ENCODE measurements around the gene TFRC. TPM values are rescaled to one million over a fixed set of nuclear protein-coding genes. Genes with fewer than 3 reads are reported as not detected.
"Not testable (repeated sequence)": the region's sequence is repeated elsewhere in the genome, so short reads cannot be mapped to it uniquely, and the experiment has no call there.

Gene TFRC
- polyA plus RNA-seq, 4 donors, result 12.7 to 108 (median 50.4) TPM

DNA sequence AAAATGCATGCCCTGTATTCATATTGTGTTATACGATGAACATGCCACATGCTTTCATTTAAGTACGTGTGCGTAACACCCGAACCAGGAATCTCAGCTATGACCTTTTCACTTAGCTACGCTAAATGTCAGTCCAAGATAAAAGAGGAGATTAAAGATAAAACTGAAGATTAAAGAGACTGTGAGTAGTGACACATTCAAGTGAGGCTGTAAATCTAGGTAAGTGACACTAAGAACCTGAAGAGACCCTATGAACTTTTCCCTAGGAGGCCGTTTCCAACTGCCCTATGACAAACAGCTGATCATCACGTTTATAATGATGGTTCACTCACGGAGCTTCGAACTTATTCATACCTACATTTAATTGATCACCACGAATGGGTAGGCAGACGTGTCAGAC is 32.2 kb downstream of the TFRC start:
- FAIRE-seq, result no peak
- H3K27ac ChIP-seq (ENCODE audit: low read depth in 1 of 3, low read length in 2 of 3), result no peak overlapping the region
- no peak overlapping the region for H3K4me3 ChIP-seq (ENCODE audit: low read depth in 1 of 3, low read length in 3 of 3)
- no peak for DNase-seq
- no peaks in the 10 kb centered on the region for H3K4me1 ChIP-seq (ENCODE audit: control insufficient read depth in 3 of 3, insufficient read depth in 2 of 3, low read depth in 1 of 3, low read length in 2 of 3)
- H3K27me3 ChIP-seq (ENCODE audit: control insufficient read depth in 3 of 3, insufficient read depth in 3 of 3, low read length in 3 of 3), result no peaks in the 10 kb centered on the region
- H3K9me3 ChIP-seq (ENCODE audit: control insufficient read depth in 2 of 2, insufficient read depth in 1 of 2, low read depth in 1 of 2, low read length in 1 of 2), result no peaks in the 10 kb centered on the region
- peaks cover 22 to 31% (median 29%) of the 10 kb centered on the region in 3 donors for H3K36me3 ChIP-seq (ENCODE audit: control insufficient read depth in 3 of 3, insufficient read depth in 2 of 3, low read depth in 1 of 3, low read length in 3 of 3)
- WGBS, 3 donors, result 66 to 70% (median 68%) methylated on average over 11 of the region's 11 CpGs

DNA sequence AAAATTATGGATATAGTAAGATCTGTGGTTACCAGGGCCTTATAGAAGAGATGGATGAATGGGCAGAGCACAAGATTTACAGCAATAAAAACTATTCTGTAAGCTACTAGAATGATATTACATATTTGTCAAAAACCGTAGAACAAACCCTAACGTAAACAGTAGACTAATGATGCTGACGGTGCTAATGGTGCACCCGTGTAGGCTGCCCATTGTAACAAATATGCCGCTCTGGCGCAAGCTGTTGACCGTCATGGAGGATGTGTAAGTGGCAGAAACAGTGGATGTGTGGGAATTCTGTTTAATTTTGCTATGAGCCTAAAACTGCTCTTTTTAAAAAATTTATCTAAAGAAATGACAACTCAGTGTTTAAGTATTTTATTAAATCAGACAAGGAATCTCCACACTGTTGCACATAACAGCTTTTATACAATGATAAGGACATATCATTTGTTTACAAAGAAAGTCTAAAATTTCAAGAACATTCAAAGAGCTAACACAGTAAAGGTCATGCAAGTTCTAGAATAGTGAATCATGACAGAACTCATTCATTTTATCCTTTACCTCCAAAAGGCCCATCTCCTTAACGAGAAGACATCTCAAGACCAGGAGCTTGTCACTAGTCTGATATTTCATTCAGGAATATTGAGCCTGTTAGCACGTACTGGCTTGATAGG is 32.8 kb downstream of the TFRC start:
- peaks cover 19 to 30% (median 25%) of the 10 kb centered on the region in 3 donors for H3K36me3 ChIP-seq (ENCODE audit: control insufficient read depth in 3 of 3, insufficient read depth in 2 of 3, low read depth in 1 of 3, low read length in 3 of 3)
- 83 to 86% (median 84%) methylated on average over 9 of the region's 9 CpGs for WGBS, 3 donors
- no peaks in the 10 kb centered on the region for H3K9me3 ChIP-seq (ENCODE audit: control insufficient read depth in 2 of 2, insufficient read depth in 1 of 2, low read depth in 1 of 2, low read length in 1 of 2)
- H3K27me3 ChIP-seq (ENCODE audit: control insufficient read depth in 3 of 3, insufficient read depth in 3 of 3, low read length in 3 of 3), result no peaks in the 10 kb centered on the region
- FAIRE-seq (no peak), DNase-seq (no peak)
- no peak overlapping the region for H3K4me3 ChIP-seq (ENCODE audit: low read depth in 1 of 3, low read length in 3 of 3)
- H3K27ac ChIP-seq (ENCODE audit: low read depth in 1 of 3, low read length in 2 of 3), result no peak overlapping the region
- no peaks in the 10 kb centered on the region for H3K4me1 ChIP-seq (ENCODE audit: control insufficient read depth in 3 of 3, insufficient read depth in 2 of 3, low read depth in 1 of 3, low read length in 2 of 3)

DNA sequence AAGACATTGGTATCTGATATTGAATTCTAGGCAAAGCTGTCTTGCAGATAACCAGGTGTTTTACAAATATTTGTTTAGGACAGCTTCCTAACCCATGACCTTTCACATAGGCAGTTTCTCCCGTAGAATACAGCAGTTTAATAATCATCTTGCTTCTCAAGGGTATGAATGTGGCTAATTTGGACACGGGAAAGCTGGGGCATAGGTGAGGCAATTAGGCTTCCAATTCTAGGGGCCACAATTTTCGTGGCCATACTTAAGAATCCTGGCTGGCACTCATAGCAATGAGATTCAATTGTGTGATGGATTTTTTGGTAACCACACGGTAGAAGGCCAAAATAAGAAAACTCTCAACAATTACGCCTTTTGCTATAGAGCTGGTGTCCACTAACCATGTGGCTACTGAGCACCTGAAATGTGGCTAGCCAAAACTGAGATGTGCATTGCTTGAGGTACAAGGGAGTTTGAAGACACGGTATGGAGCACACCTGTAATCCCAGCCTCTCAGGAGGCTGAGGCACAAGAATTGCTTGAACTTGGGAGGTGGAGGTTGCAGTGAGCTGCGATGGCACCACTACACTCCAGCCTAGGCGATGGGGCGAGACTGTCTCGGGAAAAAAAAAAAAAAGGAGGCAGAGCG is 34.4 kb downstream of the TFRC start:
- no peaks in the 10 kb centered on the region for H3K4me1 ChIP-seq (ENCODE audit: control insufficient read depth in 3 of 3, insufficient read depth in 2 of 3, low read depth in 1 of 3, low read length in 2 of 3)
- WGBS, 3 donors, result 73 to 83% (median 81%) methylated on average over 10 to 11 of the region's 11 CpGs
- no peaks in the 10 kb centered on the region for H3K27me3 ChIP-seq (ENCODE audit: control insufficient read depth in 3 of 3, insufficient read depth in 3 of 3, low read length in 3 of 3)
- H3K36me3 ChIP-seq (ENCODE audit: control insufficient read depth in 3 of 3, insufficient read depth in 2 of 3, low read depth in 1 of 3, low read length in 3 of 3), result peaks cover 13 to 21% (median 18%) of the 10 kb centered on the region in 3 donors
- peaks cover 0 to 3% of the 10 kb centered on the region in 2 donors for H3K9me3 ChIP-seq (ENCODE audit: control insufficient read depth in 2 of 2, insufficient read depth in 1 of 2, low read depth in 1 of 2, low read length in 1 of 2)
- FAIRE-seq (no peak), DNase-seq (no peak)
- H3K27ac ChIP-seq (ENCODE audit: low read depth in 1 of 3, low read length in 2 of 3), result no peak overlapping the region
- H3K4me3 ChIP-seq (ENCODE audit: low read depth in 1 of 3, low read length in 3 of 3), result no peak overlapping the region

DNA sequence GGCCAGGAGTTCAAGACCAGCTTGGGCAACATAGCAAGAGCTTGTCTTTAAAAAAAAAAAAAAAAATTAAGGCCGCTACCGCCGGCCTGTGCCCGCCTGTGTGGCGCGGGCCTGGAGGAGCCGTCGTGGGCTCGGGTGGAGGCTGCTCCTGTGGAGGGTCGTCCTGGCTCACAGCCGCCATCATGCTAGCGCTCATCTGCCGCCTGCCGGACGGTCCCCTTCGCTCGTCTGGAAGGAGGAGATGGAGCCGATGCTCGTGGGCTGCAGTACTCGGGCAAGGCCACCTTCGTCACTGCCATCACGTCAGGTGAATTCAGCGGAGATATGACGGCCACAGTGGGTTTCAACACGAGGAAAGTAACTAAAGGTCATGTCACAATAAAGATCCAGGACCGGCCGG is 37.4 kb downstream of the TFRC start:
- H3K27ac ChIP-seq (ENCODE audit: low read depth in 1 of 3, low read length in 2 of 3), result no peak overlapping the region
- 97 to 98% (median 98%) methylated on average over 27 of the region's 27 CpGs for WGBS, 3 donors
- no peaks in the 10 kb centered on the region for H3K27me3 ChIP-seq (ENCODE audit: control insufficient read depth in 3 of 3, insufficient read depth in 3 of 3, low read length in 3 of 3)
- DNase-seq (no peak), FAIRE-seq (no peak)
- H3K4me1 ChIP-seq (ENCODE audit: control insufficient read depth in 3 of 3, insufficient read depth in 2 of 3, low read depth in 1 of 3, low read length in 2 of 3), result no peaks in the 10 kb centered on the region
- no peak overlapping the region for H3K4me3 ChIP-seq (ENCODE audit: low read depth in 1 of 3, low read length in 3 of 3)
- H3K9me3 ChIP-seq (ENCODE audit: control insufficient read depth in 2 of 2, insufficient read depth in 1 of 2, low read depth in 1 of 2, low read length in 1 of 2), result peaks cover 0 to 22% of the 10 kb centered on the region in 2 donors
- peaks cover 2 to 8% (median 5%) of the 10 kb centered on the region in 3 donors for H3K36me3 ChIP-seq (ENCODE audit: control insufficient read depth in 3 of 3, insufficient read depth in 2 of 3, low read depth in 1 of 3, low read length in 3 of 3)

DNA sequence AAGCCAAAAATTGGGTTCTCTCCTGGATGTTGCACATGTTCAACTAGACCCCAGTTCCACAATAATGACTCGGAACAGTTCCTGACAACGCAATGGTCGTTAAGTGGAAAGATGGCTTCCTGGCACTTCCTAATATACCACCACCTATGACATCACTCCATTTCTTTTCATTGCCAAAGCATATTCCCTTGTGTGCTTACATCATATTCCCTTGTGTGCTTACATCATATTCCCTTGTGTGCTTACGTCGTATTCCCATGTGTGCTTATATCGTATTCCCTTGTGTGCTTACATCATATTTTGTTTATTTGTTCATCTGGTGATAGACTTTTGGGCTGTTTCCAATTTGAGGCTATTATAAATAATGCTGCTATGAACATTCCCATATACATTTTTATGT is 39.2 kb downstream of the TFRC start:
- H3K27ac ChIP-seq (ENCODE audit: low read depth in 1 of 3, low read length in 2 of 3), result no peak overlapping the region
- DNase-seq, result no peak
- no peak for FAIRE-seq
- H3K36me3 ChIP-seq (ENCODE audit: control insufficient read depth in 3 of 3, insufficient read depth in 2 of 3, low read depth in 1 of 3, low read length in 3 of 3), result peaks cover 0 to 5% (median 0%) of the 10 kb centered on the region in 3 donors
- no peak overlapping the region for H3K4me3 ChIP-seq (ENCODE audit: low read depth in 1 of 3, low read length in 3 of 3)
- H3K4me1 ChIP-seq (ENCODE audit: control insufficient read depth in 3 of 3, insufficient read depth in 2 of 3, low read depth in 1 of 3, low read length in 2 of 3), result no peaks in the 10 kb centered on the region
- H3K9me3 ChIP-seq (ENCODE audit: control insufficient read depth in 2 of 2, insufficient read depth in 1 of 2, low read depth in 1 of 2, low read length in 1 of 2), result peaks cover 0 to 22% of the 10 kb centered on the region in 2 donors
- H3K27me3 ChIP-seq (ENCODE audit: control insufficient read depth in 3 of 3, insufficient read depth in 3 of 3, low read length in 3 of 3), result no peaks in the 10 kb centered on the region
- WGBS, 3 donors, result 91 to 95% (median 93%) methylated on average over 6 of the region's 6 CpGs

DNA sequence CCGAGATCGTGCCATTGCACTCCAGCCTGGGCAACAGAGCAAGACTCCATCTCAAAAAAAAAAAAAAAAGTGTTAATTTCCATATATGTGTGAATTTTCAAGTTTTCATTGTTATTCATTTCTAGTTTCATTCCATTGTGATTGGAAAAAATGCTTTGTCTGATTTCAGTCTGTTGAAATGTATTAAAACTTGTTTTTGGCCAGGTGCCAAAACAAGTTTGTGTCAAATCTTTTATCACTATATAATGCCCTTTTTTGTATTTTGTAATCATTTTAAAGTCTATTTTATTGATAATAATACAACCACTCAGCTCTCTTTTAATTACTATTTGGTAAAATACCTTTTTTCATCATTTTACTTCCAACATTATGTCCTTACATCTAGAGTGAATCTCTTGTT is 42.5 kb downstream of the TFRC start:
- no peak for DNase-seq
- peaks cover 0 to 1% (median 0%) of the 10 kb centered on the region in 3 donors for H3K36me3 ChIP-seq (ENCODE audit: control insufficient read depth in 3 of 3, insufficient read depth in 2 of 3, low read depth in 1 of 3, low read length in 3 of 3)
- H3K27ac ChIP-seq (ENCODE audit: low read depth in 1 of 3, low read length in 2 of 3), result no peak overlapping the region
- H3K4me1 ChIP-seq (ENCODE audit: control insufficient read depth in 3 of 3, insufficient read depth in 2 of 3, low read depth in 1 of 3, low read length in 2 of 3), result no peaks in the 10 kb centered on the region
- 91 to 100% (median 96%) methylated on average over 2 of the region's 2 CpGs for WGBS, 3 donors
- H3K4me3 ChIP-seq (ENCODE audit: low read depth in 1 of 3, low read length in 3 of 3), result no peak overlapping the region
- no peaks in the 10 kb centered on the region for H3K27me3 ChIP-seq (ENCODE audit: control insufficient read depth in 3 of 3, insufficient read depth in 3 of 3, low read length in 3 of 3)
- no peak for FAIRE-seq
- peaks cover 0 to 22% of the 10 kb centered on the region in 2 donors for H3K9me3 ChIP-seq (ENCODE audit: control insufficient read depth in 2 of 2, insufficient read depth in 1 of 2, low read depth in 1 of 2, low read length in 1 of 2)

DNA sequence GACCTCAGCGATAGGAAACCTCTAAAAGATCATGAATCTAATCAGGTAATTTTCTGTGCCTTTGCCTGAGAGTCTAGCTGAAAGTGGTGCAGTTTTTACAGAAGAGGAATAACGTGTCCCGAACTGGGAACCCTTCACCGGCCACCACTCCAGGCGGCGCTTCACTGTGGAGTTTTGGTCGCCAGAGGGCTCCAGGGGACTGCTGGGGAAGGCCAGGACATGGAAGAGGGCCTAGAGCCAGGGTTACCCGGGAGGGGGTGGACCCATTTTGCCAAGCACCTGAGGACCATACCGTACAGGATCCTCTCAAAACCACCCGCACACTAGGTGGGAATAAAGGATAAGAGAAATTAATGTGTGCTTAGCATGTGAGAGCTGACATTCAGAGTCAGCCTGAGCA is 55.8 kb downstream of the TFRC start:
- FAIRE-seq; H3K36me3 ChIP-seq (ENCODE audit: control insufficient read depth in 3 of 3, insufficient read depth in 2 of 3, low read depth in 1 of 3, low read length in 3 of 3); H3K4me3 ChIP-seq (ENCODE audit: low read depth in 1 of 3, low read length in 3 of 3); H3K27ac ChIP-seq (ENCODE audit: low read depth in 1 of 3, low read length in 2 of 3); H3K9me3 ChIP-seq (ENCODE audit: control insufficient read depth in 2 of 2, insufficient read depth in 1 of 2, low read depth in 1 of 2, low read length in 1 of 2); H3K27me3 ChIP-seq (ENCODE audit: control insufficient read depth in 3 of 3, insufficient read depth in 3 of 3, low read length in 3 of 3); H3K4me1 ChIP-seq (ENCODE audit: control insufficient read depth in 3 of 3, insufficient read depth in 2 of 3, low read depth in 1 of 3, low read length in 2 of 3): not testable (repeated sequence)
- DNase-seq, result peak; percentile 31 to 45
- 24 to 39% (median 26%) methylated on average over 10 of the region's 10 CpGs for WGBS, 3 donors

DNA sequence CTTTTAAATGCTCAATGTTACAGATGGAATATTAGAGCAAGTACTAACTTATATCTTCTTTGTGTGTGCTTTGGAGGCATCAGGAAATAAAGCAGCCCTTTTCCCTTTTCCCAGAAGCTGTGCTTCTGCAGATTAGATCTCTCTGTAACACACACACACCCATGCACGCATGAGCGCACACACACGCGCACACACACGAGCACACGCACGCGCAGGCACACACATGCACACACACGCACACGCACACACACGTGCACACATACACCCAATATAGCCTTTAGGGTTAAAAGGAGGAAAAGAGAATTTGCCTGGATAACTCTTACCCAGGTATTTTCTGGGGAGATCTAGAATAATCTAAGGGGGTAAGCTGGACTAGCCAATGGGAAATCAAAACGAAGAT is 56.9 kb downstream of the TFRC start:
- Histone ChIP-seq H3K4me1 (ENCODE audit: control insufficient read depth in 3 of 3, insufficient read depth in 2 of 3, low read depth in 1 of 3, low read length in 2 of 3) (no peaks in the 10 kb centered on the region), H3K27me3 (ENCODE audit: control insufficient read depth in 3 of 3, insufficient read depth in 3 of 3, low read length in 3 of 3) (peaks cover 0 to 2% (median 1%) of the 10 kb centered on the region in 3 donors), H3K27ac (ENCODE audit: low read depth in 1 of 3, low read length in 2 of 3) (no peak overlapping the region), H3K9me3 (ENCODE audit: control insufficient read depth in 2 of 2, insufficient read depth in 1 of 2, low read depth in 1 of 2, low read length in 1 of 2) (no peaks in the 10 kb centered on the region), H3K36me3 (ENCODE audit: control insufficient read depth in 3 of 3, insufficient read depth in 2 of 3, low read depth in 1 of 3, low read length in 3 of 3) (no peaks in the 10 kb centered on the region), H3K4me3 (ENCODE audit: low read depth in 1 of 3, low read length in 3 of 3) (no peak overlapping the region)
- DNase-seq, result no peak
- FAIRE-seq, result no peak
- 76 to 89% (median 85%) methylated on average over 12 of the region's 12 CpGs for WGBS, 3 donors

All from small intestine (tissue), 7 donors.